RWPE2 (cell line): ENCODE data around the gene DMBX1.

ENCODE experiments used
- ATAC-seq: fragments of 200-7000 bp; cut with Tn5 transposase; 3 replicates; pipeline ENCODE4 v1.9.1; 2021; ENCODE audit warnings: low read depth
- DNase-seq: peaks from one replicate; pipeline ENCODE4 v3.0.0-alpha.2; 2020; ENCODE audit warnings: low spot score
- H3K27ac ChIP-seq: fragments of 450-650 bp; 2 replicates; pipeline ENCODE4 v1.5.1; 2017; ENCODE audit warnings: mild to moderate bottlenecking; ENCODE audit not compliant: poor library complexity, severe bottlenecking
- H3K27me3 ChIP-seq: fragments of 250-450 bp; sonication (Bioruptor Pico); 2 replicates; pipeline ENCODE4 v1.5.1; 2021; ENCODE audit warnings: mild to moderate bottlenecking, moderate library complexity; ENCODE audit not compliant: insufficient read depth, poor library complexity, severe bottlenecking
- H3K36me3 ChIP-seq: fragments of 250-450 bp; sonication (Bioruptor Pico); 2 replicates; pipeline ENCODE4 v1.5.1; 2020; ENCODE audit warnings: low read depth, mild to moderate bottlenecking, moderate library complexity
- H3K4me1 ChIP-seq: fragments of 250-450 bp; sonication (Bioruptor Pico); 2 replicates; pipeline ENCODE4 v1.5.1; 2021; ENCODE audit warnings: mild to moderate bottlenecking, moderate library complexity; ENCODE audit not compliant: insufficient read depth, poor library complexity, severe bottlenecking
- H3K4me3 ChIP-seq: fragments of 250-450 bp; sonication (Bioruptor Pico); 2 replicates; pipeline ENCODE4 v1.5.1; 2021; ENCODE audit warnings: mild to moderate bottlenecking, moderate library complexity; ENCODE audit not compliant: severe bottlenecking
- H3K9me3 ChIP-seq: fragments of 250-450 bp; sonication (Bioruptor Pico); 2 replicates; pipeline ENCODE4 v1.5.1; 2021; ENCODE audit warnings: mild to moderate bottlenecking, moderate library complexity; ENCODE audit not compliant: severe bottlenecking
- CTCF ChIP-seq: fragments of 450-650 bp; IDR thresholded peaks from one replicate; pipeline ENCODE4 v1.5.1; 2017; ENCODE audit warnings: mild to moderate bottlenecking, moderate library complexity; ENCODE audit not compliant: poor library complexity, severe bottlenecking

DMBX1 gene

GRCh38 chr1:46527474-46528296, 38.0 kb downstream of the DMBX1 start:
- Histone ChIP-seq H3K36me3 (no peaks in the 10 kb centered on the region), H3K9me3 (no peaks in the 10 kb centered on the region), H3K4me3 (no peak overlapping the region), H3K4me1 (peaks cover 4% of the 10 kb centered on the region), H3K27ac (no peak overlapping the region), H3K27me3 (no peaks in the 10 kb centered on the region)
- ATAC-seq (peak; percentile 75), DNase-seq (no peak)
- peak; percentile 92 for TF ChIP-seq CTCF

DNA sequence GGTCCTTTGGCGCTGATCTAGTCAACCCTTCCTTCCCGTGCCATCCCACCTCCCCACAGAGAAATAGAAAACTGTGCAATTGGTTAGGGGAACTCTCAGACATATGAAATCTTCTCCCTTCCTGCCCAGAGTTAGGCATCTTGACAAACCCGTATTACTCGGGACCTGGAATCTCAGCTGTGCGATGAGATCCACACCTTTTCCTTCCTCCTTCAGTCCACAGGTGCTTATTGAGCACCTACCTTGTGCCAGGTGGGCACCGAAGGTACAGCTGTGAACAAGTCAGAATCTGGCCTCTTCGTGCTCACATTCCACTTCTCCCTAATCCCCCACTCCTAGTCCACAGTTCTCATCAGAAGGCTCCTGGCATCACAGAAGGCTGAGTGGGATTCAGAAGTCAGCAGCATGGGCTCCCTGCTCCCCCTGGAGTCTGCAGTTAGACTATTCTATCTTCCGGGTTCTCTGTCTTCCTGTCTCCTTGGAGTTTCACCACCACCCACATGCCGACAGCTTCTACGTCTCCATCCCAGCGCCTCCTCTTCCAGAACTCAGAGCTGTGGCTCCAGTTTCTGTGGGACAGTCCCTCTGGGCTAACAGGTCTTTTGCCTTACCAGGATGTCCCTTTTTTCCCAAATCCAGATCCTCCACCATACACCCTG, 38.8 kb downstream of the DMBX1 start:
- no peaks in the 10 kb centered on the region for H3K4me1 ChIP-seq
- no peak overlapping the region for H3K4me3 ChIP-seq
- no peak overlapping the region for H3K27ac ChIP-seq
- TF ChIP-seq CTCF: peak; percentile 71
- H3K27me3 ChIP-seq: no peaks in the 10 kb centered on the region
- ATAC-seq (no peak), DNase-seq (no peak)
- no peaks in the 10 kb centered on the region for H3K36me3 ChIP-seq
- no peaks in the 10 kb centered on the region for H3K9me3 ChIP-seq

GRCh38 chr1:46529031-46529630, 39.5 kb downstream of the DMBX1 start:
- Histone ChIP-seq H3K36me3 (no peaks in the 10 kb centered on the region), H3K4me1 (no peaks in the 10 kb centered on the region), H3K4me3 (no peak overlapping the region), H3K27me3 (no peaks in the 10 kb centered on the region), H3K9me3 (no peaks in the 10 kb centered on the region), H3K27ac (no peak overlapping the region)
- DNase-seq: no peak
- TF ChIP-seq CTCF: no peak
- peak; percentile 24; the same call in 1 of the 3 replicates for ATAC-seq

DNA sequence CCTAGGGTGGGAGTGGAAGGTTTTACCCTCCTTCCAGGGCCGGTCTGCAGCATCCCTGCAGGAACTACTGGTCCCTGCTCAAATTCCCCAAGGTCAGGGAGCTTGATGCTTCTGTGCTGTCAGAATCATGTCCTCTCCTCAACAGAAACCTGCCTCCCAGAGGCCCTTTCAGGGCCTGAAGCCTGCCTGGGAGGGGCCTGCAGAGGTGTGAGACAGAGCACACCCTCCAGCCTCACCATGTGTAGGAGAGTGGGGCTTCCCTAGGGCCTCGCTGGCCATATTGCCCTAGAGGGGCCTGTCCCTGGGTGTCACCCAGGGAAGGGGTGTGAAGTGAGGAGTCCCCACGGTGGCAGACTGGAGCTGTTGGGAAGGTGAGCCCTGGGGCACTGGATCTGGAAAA, 40.7 kb downstream of the DMBX1 start:
- Histone ChIP-seq H3K9me3 (no peaks in the 10 kb centered on the region), H3K27ac (no peak overlapping the region), H3K36me3 (no peaks in the 10 kb centered on the region), H3K4me3 (no peak overlapping the region), H3K27me3 (no peaks in the 10 kb centered on the region), H3K4me1 (no peaks in the 10 kb centered on the region)
- DNase-seq (no peak), ATAC-seq (no peak)
- no peak for TF ChIP-seq CTCF
